Smooth muscle cell of trachea (primary cell): ENCODE results near the gene KRTAP13-1. TPM values are rescaled to one million over a fixed set of nuclear protein-coding genes. Genes with fewer than 3 reads are reported as not detected.

Experiments used
- total RNA-seq: library from RNA; depleted of rRNA; stranded (reverse); fragments of >200 nt; gene quantifications from 2 replicates; pipeline ENCODE4 v1.2.1, GENCODE V29; 2014

The KRTAP13-1 gene, protein sequence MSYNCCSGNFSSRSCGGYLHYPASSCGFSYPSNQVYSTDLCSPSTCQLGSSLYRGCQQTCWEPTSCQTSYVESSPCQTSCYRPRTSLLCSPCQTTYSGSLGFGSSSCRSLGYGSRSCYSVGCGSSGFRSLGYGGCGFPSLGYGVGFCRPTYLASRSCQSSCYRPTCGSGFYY
- not detected in 2 replicates for total RNA-seq

GRCh38 chr21:30395731-30396130 is at the start of gene KRTAP13-1:
Gene KRTAP13-1 (plus strand): TSS chr21:30396031. CDS start chr21:30396087, 56 bp downstream.

DNA sequence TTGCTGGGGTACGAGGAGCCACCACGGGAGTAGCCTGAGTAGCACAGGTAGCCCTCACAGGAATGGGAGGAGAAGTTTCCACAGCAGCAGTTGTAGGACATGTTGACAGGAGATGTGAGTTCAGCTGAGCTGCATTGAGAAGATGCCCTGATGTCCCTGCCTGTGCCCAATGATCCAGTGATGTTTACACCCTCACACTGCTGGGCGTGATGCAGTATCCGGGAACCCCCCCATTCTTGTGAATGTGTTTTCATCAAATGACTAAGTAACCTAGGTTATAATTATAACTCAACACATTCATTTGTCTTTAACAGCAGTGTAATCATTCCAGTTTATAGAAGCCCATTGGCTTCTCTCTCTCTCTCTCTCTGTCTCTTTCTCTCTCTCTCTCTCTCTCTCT is 47.3 kb upstream of the KRTAP13-1 start, which contains the start of gene KRTAP23-1:
TSS of gene KRTAP23-1 (minus strand) at position 101 of the 400 bp plus-strand sequence. CDS start at position 101, 0 bp downstream.

DNA sequence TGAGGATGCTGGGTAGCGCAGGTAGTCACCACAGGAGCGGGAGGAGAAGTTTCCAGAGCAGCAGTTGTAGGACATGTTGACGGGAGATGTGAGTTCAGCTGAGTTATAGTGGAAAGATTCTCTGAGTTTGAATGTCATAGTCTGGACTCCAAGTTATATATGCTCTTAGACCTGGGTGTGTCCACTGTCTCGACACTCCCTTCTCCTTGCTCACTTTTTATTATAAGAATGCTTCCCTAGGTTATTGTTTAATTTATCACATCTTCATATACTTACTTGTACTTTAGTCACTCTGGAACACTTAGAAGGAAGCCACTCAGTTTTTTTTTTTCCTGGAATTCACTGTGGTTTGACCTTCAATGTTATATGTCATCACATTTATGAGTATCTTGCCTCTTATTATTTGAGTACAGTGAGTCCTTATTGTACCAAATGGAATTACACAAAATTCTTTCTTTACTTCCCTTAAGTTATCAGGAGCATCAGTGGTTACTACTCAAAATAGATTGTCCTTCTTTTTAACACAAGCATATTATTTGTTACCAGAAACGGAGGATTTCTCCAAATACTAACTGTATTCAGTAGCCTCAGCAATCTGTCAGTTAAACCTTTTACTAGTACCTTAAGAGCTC is 23.6 kb upstream of the KRTAP13-1 start, which contains the start of gene KRTAP13-2:
TSS of gene KRTAP13-2 (minus strand) at position 133 of the 632 bp plus-strand sequence. CDS start at position 75, 58 bp downstream.

GRCh38 chr21:30425826-30426225 is 30.0 kb downstream of the KRTAP13-1 start, which contains the start of gene KRTAP13-3:
Gene KRTAP13-3 (minus strand): TSS chr21:30425926. CDS start chr21:30425912, 14 bp downstream.

GRCh38 chr21:30430170-30430655 is 34.4 kb downstream of the KRTAP13-1 start, which contains the start of gene KRTAP13-4:
Gene KRTAP13-4 (plus strand): TSS chr21:30430220. CDS start chr21:30430276, 56 bp downstream.

GRCh38 chr21:30439975-30440374 is 44.1 kb downstream of the KRTAP13-1 start, which contains the start of gene KRTAP15-1:
Gene KRTAP15-1 (plus strand): TSS chr21:30440275. CDS start chr21:30440328, 53 bp downstream.

Other genes starting within 250 kb of the KRTAP13-1 start
- not detected in 2 replicates for gene CLDN17, start 229.2 kb upstream of the KRTAP13-1 start, total RNA-seq
- gene CLDN8, start 179.9 kb upstream of the KRTAP13-1 start, total RNA-seq: not detected in 2 replicates
- not detected in 2 replicates for gene KRTAP24-1, start 113.1 kb upstream of the KRTAP13-1 start, total RNA-seq
- gene KRTAP25-1, start 106.5 kb upstream of the KRTAP13-1 start, total RNA-seq: not detected in 2 replicates
- gene KRTAP26-1, start 75.7 kb upstream of the KRTAP13-1 start, total RNA-seq: not detected in 2 replicates
- not detected in 2 replicates for gene KRTAP27-1, start 58.3 kb upstream of the KRTAP13-1 start, total RNA-seq
- not detected in 2 replicates for gene KRTAP23-1, start 47.4 kb upstream of the KRTAP13-1 start, total RNA-seq
- not detected in 2 replicates for gene KRTAP13-2, start 23.8 kb upstream of the KRTAP13-1 start, total RNA-seq
- not detected in 2 replicates for gene KRTAP13-3, start 29.9 kb downstream of the KRTAP13-1 start, total RNA-seq
- not detected in 2 replicates for gene KRTAP13-4, start 34.2 kb downstream of the KRTAP13-1 start, total RNA-seq
- gene KRTAP15-1, start 44.2 kb downstream of the KRTAP13-1 start, total RNA-seq: not detected in 2 replicates
- gene KRTAP19-1, start 84.3 kb downstream of the KRTAP13-1 start, total RNA-seq: not detected in 2 replicates
- gene KRTAP19-2, start 91.4 kb downstream of the KRTAP13-1 start, total RNA-seq: not detected in 2 replicates
- not detected in 2 replicates for gene KRTAP19-3, start 96.0 kb downstream of the KRTAP13-1 start, total RNA-seq
- not detected in 2 replicates for gene KRTAP19-4, start 101.1 kb downstream of the KRTAP13-1 start, total RNA-seq
- gene KRTAP19-5, start 106.1 kb downstream of the KRTAP13-1 start, total RNA-seq: not detected in 2 replicates
- not detected in 2 replicates for gene KRTAP19-6, start 145.8 kb downstream of the KRTAP13-1 start, total RNA-seq
- not detected in 2 replicates for gene KRTAP19-7, start 165.3 kb downstream of the KRTAP13-1 start, total RNA-seq
- gene KRTAP22-2, start 194.4 kb downstream of the KRTAP13-1 start, total RNA-seq: not detected in 2 replicates
- gene KRTAP6-3, start 196.4 kb downstream of the KRTAP13-1 start, total RNA-seq: not detected in 2 replicates
- not detected in 2 replicates for gene KRTAP6-2, start 202.9 kb downstream of the KRTAP13-1 start, total RNA-seq
- gene KRTAP22-1, start 205.1 kb downstream of the KRTAP13-1 start, total RNA-seq: not detected in 2 replicates
- gene KRTAP6-1, start 217.9 kb downstream of the KRTAP13-1 start, total RNA-seq: not detected in 2 replicates
- gene KRTAP20-1, start 220.4 kb downstream of the KRTAP13-1 start, total RNA-seq: not detected in 2 replicates
- not detected in 2 replicates for gene KRTAP20-4, start 224.6 kb downstream of the KRTAP13-1 start, total RNA-seq
- gene KRTAP20-2, start 239.2 kb downstream of the KRTAP13-1 start, total RNA-seq: not detected in 2 replicates
- gene KRTAP20-3, start 246.8 kb downstream of the KRTAP13-1 start, total RNA-seq: not detected in 2 replicates